Activated T-helper 9 cell treated with anti-CD3 and anti-CD28 coated beads, Interleukin-2, amount 50 U/mL, for 16 hours (primary cell): ENCODE measurements around the gene FANCD2OS.
"Not testable (repeated sequence)": the region's sequence is repeated elsewhere in the genome, so short reads cannot be mapped to it uniquely, and the experiment has no call there.

Source experiments
- DNase-seq: peaks from one replicate; pipeline ENCODE4 v3.0.0-alpha.2; 2020; ENCODE audit warnings: low read depth

The FANCD2OS gene

DNA sequence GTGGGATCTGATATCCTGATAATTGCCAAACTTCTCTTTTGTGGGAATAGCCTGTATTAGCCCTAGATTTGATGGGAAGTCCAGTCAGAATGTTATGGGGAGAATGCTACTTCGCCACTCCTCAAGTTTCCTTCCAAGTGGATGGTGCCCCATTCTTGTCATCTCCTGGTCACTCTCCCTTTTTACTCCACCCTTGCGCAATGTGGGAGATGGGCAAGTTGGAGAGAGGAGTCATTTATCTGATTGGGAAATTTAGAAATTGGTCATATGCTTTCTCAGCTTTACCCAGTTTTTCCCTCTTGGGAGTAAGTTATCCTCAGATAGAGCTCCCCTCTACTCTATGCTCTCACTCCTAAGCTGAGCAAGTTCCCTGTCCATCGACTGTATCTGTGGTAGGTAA is 14.4 kb downstream of the FANCD2OS start:
- no peak for DNase-seq

- not testable (repeated sequence) for DNase-seq
Measured at GRCh38 chr3:10091387-10091786, 16.7 kb downstream of the FANCD2OS start.

GRCh38 chr3:10090774-10091173 is 17.3 kb downstream of the FANCD2OS start:
- DNase-seq = not testable (repeated sequence)

DNA sequence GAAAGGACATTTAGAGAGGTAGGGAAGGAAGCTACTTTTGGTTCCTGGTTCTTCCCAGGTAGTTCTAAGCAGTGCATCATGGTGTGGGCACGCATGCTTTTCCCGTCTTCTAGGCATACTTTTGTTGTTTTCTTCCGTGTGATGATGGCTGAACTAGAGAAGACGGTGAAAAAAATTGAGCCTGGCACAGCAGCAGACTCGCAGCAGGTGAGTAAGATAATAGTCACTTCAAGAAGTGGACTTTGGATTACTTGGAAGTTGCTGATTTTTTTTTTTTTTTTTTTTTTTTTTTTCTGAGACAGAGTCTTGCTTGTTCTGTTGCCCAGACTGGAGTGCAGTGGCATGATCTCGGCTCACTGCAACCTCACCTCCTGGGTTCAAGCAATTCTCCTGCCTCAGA is 17.9 kb downstream of the FANCD2OS start:
- DNase-seq = no peak

DNA sequence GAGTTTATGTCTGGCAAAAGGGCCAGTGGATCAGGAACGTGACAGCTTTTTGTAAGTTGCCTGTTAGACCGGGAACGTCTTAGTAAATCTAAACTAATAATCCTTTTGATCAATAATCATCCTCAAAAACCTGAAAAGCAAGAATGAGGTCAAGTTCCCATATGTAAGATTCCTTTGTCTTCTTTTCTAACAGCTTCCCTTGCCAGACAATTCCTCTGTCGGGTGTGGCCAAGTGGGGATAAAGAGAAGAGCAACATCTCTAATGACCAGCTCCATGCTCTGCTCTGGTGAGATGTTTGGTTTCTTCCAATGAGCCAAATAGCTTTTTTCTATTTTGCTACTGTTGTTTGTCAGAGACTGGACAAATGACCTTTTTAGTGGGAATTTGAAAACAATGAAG is 19.8 kb downstream of the FANCD2OS start:
- DNase-seq = no peak

- no peak for DNase-seq
Measured at GRCh38 chr3:10085738-10086137, 22.3 kb downstream of the FANCD2OS start.

- DNase-seq = no peak
Measured at GRCh38 chr3:10081871-10082270, 26.2 kb downstream of the FANCD2OS start.

- no peak for DNase-seq
Measured at GRCh38 chr3:10074666-10075065, 33.4 kb downstream of the FANCD2OS start.

- DNase-seq = not testable (repeated sequence)
Measured at GRCh38 chr3:10070077-10070476, 38.0 kb downstream of the FANCD2OS start.

DNA sequence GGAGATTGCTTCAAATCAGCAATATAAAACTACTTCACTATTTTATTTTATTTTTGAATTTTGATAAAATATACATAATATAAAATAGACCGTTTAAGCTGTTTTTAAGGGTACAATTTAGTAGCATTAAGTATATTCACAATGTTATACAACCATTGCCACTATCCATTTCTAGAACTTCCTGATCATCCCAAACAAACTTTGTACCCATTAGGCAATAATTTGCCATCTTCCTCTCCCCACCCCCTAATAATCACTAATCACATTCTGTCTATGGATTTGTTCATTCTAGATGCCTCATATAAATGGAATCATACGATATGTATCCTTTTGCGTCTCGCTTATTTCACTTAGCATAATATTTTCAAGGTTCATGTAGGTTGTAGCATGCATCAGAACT is 53.0 kb downstream of the FANCD2OS start:
- DNase-seq = no peak
